Measurements from ENCODE around the gene RAD51B. TPM values are rescaled to one million over a fixed set of nuclear protein-coding genes. Genes with fewer than 3 reads are reported as not detected.

Gene RAD51B
- total RNA-seq, 1 experiment from 2014 or later = 20.0 TPM

GRCh38 chr14:68691792-68692118 lies 872.2 kb downstream of the RAD51B start:
- Histone ChIP-seq H3K4me3 (replicated peaks in 1 of 2; ENCODE audit: low read depth in 1 of 2, low read length in 2 of 2) (no peak overlapping the region), H2AFZ (ENCODE audit: low read depth, low read length, poor library complexity, severe bottlenecking) (no peak overlapping the region), H3K36me3 (ENCODE audit: control insufficient read depth in 1 of 2, insufficient read depth in 2 of 2, low read length in 2 of 2) (no peaks in the 10 kb centered on the region), H3K4me1 (ENCODE audit: control insufficient read depth in 1 of 2, insufficient read depth in 2 of 2, low read length in 2 of 2) (peaks cover 30 to 65% of the 10 kb centered on the region in 2 experiments), H4K20me1 (ENCODE audit: insufficient read depth) (no peaks in the 10 kb centered on the region), H3K9ac (ENCODE audit: low read length) (no peak overlapping the region), H3K4me2 (ENCODE audit: low read length) (no peak overlapping the region), H3K79me2 (ENCODE audit: insufficient read depth, low read length) (no peaks in the 10 kb centered on the region), H3K9me3 (ENCODE audit: control insufficient read depth in 1 of 2, insufficient read depth in 1 of 2, low read depth in 1 of 2, low read length in 2 of 2) (no peaks in the 10 kb centered on the region), H3K27me3 (ENCODE audit: insufficient read depth, low read length) (no peaks in the 10 kb centered on the region), H3K9me2 (ENCODE audit: insufficient read depth) (no peaks in the 10 kb centered on the region), H3K27ac (ENCODE audit: low read depth, low read length) (no peak overlapping the region)
- ChIA-PET POLR2A (no interaction called here), CTCF (no interaction called here), RAD21 (ENCODE audit: low non-redundant PET in 1 of 2, low total read pairs in 2 of 2, uncharacterized antibody in 2 of 2, unreplicated experiment in 2 of 2) (no interaction called here)
- DNase-seq (ENCODE audit: low read depth, low spot score) (no peak), ATAC-seq (no peak)
- BruUV-seq (replicated peaks) = no TSS peak
- intact Hi-C loops (cut with micrococcal nuclease) = no loop called here
- TF ChIP-seq TCF7L2 (IDR thresholded peaks at IDR 0.05; ENCODE audit: borderline replicate concordance, extremely low read depth, insufficient read depth, insufficient read length) (no peak), FOSL1 (IDR thresholded peaks at IDR 0.05; ENCODE audit: low read depth) (no peak), RAD21 (IDR thresholded peaks at IDR 0.05; ENCODE audit: low read depth) (no peak), EZH2 (IDR thresholded peaks at IDR 0.05) (no peak), REST (IDR thresholded peaks at IDR 0.05; ENCODE audit: low read depth) (no peak), EGR1 (IDR thresholded peaks at IDR 0.05; ENCODE audit: low read depth) (no peak), POLR2AphosphoS5 (IDR thresholded peaks at IDR 0.05; ENCODE audit: low read depth, low read length) (no peak), MAX (IDR thresholded peaks at IDR 0.05) (no peak), JUND (IDR thresholded peaks at IDR 0.05) (no peak), ZFX (IDR thresholded peaks at IDR 0.05) (no peak), YY1 (IDR thresholded peaks at IDR 0.05; ENCODE audit: extremely low read depth, insufficient replicate concordance, low read depth, low read length) (no peak), ATF3 (IDR thresholded peaks at IDR 0.05) (no peak)

Measured in HCT116 (cell line).